ENCODE measurements around the gene AK9. TPM values are rescaled to one million over a fixed set of nuclear protein-coding genes. Genes with fewer than 3 reads are reported as not detected.
A peak's percentile ranks its signal among the peaks of the same experiment; 100 is the strongest.

AK9 gene
- total RNA-seq, 1 experiment from 2014 or later, result 2.3 TPM

DNA sequence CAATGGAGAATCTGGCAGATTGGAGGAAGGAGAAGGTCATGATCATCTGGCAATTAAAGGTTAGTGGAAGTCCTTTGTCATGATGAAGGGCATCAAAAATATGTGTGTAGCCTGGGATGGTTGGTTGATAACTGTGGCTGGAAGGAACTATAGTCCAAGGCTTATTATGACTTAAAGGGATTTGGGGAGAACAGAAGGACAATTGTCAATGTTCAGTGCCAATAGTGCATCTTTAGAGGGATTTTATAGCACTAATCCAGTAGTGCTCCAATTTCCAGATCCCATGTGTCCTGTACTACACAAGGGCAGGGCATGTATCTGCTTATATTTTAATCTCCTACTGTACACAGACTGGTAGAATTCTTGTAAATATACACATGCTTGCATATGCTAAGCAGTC, 203.0 kb downstream of the AK9 start:
- Histone ChIP-seq H3K4me1 (ENCODE audit: control insufficient read depth, insufficient read depth, low read length) (peaks cover 4% of the 10 kb centered on the region; the same call in 1 of the 2 replicates), H3K9me3 (ENCODE audit: control insufficient read depth, insufficient read depth, low read depth, low read length) (no peaks in the 10 kb centered on the region), H3K27ac (ENCODE audit: low read length) (no peak overlapping the region), H3K36me3 (ENCODE audit: control insufficient read depth, insufficient read depth, low read length) (no peaks in the 10 kb centered on the region), H3K27me3 (ENCODE audit: control insufficient read depth, insufficient read depth, low read length) (peaks cover 11% of the 10 kb centered on the region), H3K4me3 (ENCODE audit: low read depth in 2 of 2, low read length in 2 of 2) (no peak overlapping the region)
- intact Hi-C loops (cut with micrococcal nuclease; ENCODE audit: unreplicated experiment) (no loop called here), in situ Hi-C loops (cut with HindIII; ENCODE audit: low pct_unique_long_range_greater_than_20kb, low sequenced_read_pairs) (no loop called here)
- DNase-seq (ENCODE audit: low read depth, low spot score), result no peak
- no peak for ATAC-seq
- no TSS peak for BruUV-seq (replicated peaks)
- no peak for TF ChIP-seq SIN3A (IDR thresholded peaks at IDR 0.05; ENCODE audit: borderline replicate concordance, insufficient read depth, low read depth, low read length)
- TF ChIP-seq, protein P1, sequence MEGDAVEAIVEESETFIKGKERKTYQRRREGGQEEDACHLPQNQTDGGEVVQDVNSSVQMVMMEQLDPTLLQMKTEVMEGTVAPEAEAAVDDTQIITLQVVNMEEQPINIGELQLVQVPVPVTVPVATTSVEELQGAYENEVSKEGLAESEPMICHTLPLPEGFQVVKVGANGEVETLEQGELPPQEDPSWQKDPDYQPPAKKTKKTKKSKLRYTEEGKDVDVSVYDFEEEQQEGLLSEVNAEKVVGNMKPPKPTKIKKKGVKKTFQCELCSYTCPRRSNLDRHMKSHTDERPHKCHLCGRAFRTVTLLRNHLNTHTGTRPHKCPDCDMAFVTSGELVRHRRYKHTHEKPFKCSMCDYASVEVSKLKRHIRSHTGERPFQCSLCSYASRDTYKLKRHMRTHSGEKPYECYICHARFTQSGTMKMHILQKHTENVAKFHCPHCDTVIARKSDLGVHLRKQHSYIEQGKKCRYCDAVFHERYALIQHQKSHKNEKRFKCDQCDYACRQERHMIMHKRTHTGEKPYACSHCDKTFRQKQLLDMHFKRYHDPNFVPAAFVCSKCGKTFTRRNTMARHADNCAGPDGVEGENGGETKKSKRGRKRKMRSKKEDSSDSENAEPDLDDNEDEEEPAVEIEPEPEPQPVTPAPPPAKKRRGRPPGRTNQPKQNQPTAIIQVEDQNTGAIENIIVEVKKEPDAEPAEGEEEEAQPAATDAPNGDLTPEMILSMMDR (IDR thresholded peaks at IDR 0.05), result no peak
- TF ChIP-seq POLR2AphosphoS5 (IDR thresholded peaks at IDR 0.05; ENCODE audit: low read depth, low read length), result no peak
- no peak for TF ChIP-seq TCF7L2 (IDR thresholded peaks at IDR 0.05; ENCODE audit: low read depth, low read length)
- TF ChIP-seq, protein P2, sequence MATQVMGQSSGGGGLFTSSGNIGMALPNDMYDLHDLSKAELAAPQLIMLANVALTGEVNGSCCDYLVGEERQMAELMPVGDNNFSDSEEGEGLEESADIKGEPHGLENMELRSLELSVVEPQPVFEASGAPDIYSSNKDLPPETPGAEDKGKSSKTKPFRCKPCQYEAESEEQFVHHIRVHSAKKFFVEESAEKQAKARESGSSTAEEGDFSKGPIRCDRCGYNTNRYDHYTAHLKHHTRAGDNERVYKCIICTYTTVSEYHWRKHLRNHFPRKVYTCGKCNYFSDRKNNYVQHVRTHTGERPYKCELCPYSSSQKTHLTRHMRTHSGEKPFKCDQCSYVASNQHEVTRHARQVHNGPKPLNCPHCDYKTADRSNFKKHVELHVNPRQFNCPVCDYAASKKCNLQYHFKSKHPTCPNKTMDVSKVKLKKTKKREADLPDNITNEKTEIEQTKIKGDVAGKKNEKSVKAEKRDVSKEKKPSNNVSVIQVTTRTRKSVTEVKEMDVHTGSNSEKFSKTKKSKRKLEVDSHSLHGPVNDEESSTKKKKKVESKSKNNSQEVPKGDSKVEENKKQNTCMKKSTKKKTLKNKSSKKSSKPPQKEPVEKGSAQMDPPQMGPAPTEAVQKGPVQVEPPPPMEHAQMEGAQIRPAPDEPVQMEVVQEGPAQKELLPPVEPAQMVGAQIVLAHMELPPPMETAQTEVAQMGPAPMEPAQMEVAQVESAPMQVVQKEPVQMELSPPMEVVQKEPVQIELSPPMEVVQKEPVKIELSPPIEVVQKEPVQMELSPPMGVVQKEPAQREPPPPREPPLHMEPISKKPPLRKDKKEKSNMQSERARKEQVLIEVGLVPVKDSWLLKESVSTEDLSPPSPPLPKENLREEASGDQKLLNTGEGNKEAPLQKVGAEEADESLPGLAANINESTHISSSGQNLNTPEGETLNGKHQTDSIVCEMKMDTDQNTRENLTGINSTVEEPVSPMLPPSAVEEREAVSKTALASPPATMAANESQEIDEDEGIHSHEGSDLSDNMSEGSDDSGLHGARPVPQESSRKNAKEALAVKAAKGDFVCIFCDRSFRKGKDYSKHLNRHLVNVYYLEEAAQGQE (IDR thresholded peaks at IDR 0.05; ENCODE audit: insufficient read depth in 1 of 2, low read depth in 2 of 2, low read length in 1 of 2), result no peak
- POLR2A ChIA-PET, result interaction anchor here (0.7 kb wide), 1 partner anchor 1494 kb away, joined by 14 read pairs; the partner anchor contains the start of gene RPF2
- CTCF ChIA-PET, result interaction anchor here (0.6 kb wide), 1 partner anchor 1507 kb away, joined by 4 read pairs; no protein-coding TSS in a partner anchor

DNA sequence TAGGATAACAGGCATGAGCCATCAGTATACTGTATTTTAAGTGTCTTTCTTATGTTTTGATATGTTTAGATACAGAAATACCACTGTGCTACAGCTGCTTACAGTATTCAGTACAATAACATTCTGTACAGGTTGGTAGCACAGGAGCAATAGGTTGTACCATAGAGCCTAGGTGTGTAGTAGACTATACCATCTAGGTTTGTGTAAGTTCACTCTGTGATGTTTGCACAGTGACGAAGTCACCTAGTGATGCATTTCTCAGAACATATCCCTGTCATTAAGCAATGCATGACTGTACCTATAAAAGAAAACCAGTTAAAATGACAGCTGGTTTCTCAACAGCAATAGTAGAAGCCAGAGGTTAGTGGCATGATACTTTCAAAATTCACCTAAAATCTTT, 204.9 kb downstream of the AK9 start:
- intact Hi-C loops (cut with micrococcal nuclease; ENCODE audit: unreplicated experiment), result no loop called here

More for the DNA sequence above, 204.9 kb downstream of the AK9 start:
- DNase-seq (ENCODE audit: low read depth, low spot score) (peak; percentile 81), ATAC-seq (0 out of 2 replicates have a peak, but pooled peaks have one; percentile 7)
- BruUV-seq (replicated peaks), result no TSS peak
- in situ Hi-C loops (cut with HindIII; ENCODE audit: low pct_unique_long_range_greater_than_20kb, low sequenced_read_pairs), result no loop called here
- Histone ChIP-seq H3K27me3 (ENCODE audit: control insufficient read depth, insufficient read depth, low read length) (no peaks in the 10 kb centered on the region; the same call in 1 of the 2 replicates), H3K4me1 (ENCODE audit: control insufficient read depth, insufficient read depth, low read length) (peaks cover 13% of the 10 kb centered on the region), H3K27ac (ENCODE audit: low read length) (no peak overlapping the region), H3K4me3 (ENCODE audit: low read depth in 2 of 2, low read length in 2 of 2) (no peak overlapping the region), H3K9me3 (ENCODE audit: control insufficient read depth, insufficient read depth, low read depth, low read length) (no peaks in the 10 kb centered on the region), H3K36me3 (ENCODE audit: control insufficient read depth, insufficient read depth, low read length) (no peaks in the 10 kb centered on the region; the same call in none of the 2 replicates)
- ChIA-PET POLR2A (no interaction called here), CTCF (no interaction called here)
- TF ChIP-seq, protein P2 (IDR thresholded peaks at IDR 0.05; ENCODE audit: insufficient read depth in 1 of 2, low read depth in 2 of 2, low read length in 1 of 2), result no peak
- TF ChIP-seq TCF7L2 (IDR thresholded peaks at IDR 0.05; ENCODE audit: low read depth, low read length) (no peak), SIN3A (IDR thresholded peaks at IDR 0.05; ENCODE audit: borderline replicate concordance, insufficient read depth, low read depth, low read length) (no peak), POLR2AphosphoS5 (IDR thresholded peaks at IDR 0.05; ENCODE audit: low read depth, low read length) (no peak)
